GM12872 (cell line): Measurements from ENCODE around the gene SH3BP2.

ENCODE experiments used
- TF ChIP-seq, protein P1 (sequence below): IDR thresholded peaks from 3 replicates; pipeline ENCODE4 v1.5.1; 2011; ENCODE audit warnings: low read depth, mild to moderate bottlenecking, low read length, moderate library complexity; ENCODE audit not compliant: insufficient read depth

Gene SH3BP2

DNA sequence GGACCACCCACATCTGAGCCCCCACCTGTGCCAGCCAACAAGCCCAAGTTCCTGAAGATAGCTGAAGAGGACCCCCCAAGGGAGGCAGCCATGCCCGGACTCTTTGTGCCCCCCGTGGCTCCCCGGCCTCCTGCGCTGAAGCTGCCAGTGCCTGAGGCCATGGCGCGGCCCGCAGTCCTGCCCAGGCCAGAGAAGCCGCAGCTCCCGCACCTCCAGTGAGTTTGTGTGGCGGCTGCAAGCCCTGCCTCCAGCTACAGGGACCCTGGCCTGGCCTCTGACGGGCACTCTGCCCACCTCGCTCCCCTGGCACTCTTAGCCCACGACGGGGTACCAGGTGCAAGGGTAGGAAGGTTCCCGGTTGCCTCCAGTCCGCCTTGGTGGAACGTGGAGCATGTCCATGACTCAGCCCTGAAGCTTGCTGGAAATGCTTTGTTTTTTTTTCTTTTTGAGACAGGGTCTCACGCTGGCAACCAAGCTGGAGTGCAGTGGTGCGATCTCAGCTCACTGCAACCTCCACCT, 37.1 kb downstream of the SH3BP2 start:
- TF ChIP-seq, protein P1, sequence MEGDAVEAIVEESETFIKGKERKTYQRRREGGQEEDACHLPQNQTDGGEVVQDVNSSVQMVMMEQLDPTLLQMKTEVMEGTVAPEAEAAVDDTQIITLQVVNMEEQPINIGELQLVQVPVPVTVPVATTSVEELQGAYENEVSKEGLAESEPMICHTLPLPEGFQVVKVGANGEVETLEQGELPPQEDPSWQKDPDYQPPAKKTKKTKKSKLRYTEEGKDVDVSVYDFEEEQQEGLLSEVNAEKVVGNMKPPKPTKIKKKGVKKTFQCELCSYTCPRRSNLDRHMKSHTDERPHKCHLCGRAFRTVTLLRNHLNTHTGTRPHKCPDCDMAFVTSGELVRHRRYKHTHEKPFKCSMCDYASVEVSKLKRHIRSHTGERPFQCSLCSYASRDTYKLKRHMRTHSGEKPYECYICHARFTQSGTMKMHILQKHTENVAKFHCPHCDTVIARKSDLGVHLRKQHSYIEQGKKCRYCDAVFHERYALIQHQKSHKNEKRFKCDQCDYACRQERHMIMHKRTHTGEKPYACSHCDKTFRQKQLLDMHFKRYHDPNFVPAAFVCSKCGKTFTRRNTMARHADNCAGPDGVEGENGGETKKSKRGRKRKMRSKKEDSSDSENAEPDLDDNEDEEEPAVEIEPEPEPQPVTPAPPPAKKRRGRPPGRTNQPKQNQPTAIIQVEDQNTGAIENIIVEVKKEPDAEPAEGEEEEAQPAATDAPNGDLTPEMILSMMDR = no peak

DNA sequence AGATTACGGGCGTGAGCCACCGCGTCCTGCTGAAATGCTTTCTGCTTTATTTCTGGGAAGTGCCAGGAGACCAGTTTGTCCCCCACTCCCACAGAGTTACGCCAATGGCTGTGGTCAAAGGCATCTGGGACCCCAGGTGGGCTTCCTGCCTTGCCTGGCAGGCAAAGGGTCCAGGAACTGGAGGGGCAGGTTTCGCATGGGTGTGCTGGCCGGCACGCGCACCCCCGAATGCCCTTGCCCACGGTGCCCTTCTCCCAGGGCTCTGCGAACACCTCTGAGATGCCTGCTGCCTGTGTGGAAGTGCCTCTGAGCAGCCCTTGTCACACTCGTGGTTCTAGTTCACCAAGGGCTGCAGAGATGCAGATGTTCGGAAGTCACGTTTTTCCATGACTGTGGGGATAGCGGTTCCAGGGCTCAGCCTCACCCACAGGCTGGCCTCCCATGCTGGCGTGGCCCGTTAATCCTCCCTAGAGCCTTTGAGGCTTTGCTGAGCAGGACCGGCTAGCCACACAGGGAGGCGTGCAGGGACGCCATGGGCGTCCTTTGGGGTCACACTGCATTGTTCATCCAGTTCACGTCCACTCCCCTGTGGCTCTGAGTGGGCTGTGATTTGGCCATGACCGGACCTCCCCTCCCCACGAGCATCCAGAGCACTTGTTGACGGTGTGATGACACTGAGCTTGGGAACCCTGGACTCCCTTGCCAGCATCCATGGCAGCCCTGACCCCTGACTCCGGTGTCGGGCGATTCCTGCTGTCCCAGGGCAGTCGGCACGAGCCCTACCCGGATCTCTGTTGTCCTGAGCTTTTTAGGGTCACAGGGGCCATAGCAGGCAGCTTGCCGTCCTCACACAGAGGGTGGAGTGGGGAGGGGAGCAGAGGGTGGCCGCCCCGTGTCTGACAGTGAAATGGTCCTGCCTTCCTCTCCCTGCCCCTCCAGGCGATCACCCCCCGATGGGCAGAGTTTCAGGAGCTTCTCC, 38.0 kb downstream of the SH3BP2 start:
- TF ChIP-seq, protein P1 = no peak

DNA sequence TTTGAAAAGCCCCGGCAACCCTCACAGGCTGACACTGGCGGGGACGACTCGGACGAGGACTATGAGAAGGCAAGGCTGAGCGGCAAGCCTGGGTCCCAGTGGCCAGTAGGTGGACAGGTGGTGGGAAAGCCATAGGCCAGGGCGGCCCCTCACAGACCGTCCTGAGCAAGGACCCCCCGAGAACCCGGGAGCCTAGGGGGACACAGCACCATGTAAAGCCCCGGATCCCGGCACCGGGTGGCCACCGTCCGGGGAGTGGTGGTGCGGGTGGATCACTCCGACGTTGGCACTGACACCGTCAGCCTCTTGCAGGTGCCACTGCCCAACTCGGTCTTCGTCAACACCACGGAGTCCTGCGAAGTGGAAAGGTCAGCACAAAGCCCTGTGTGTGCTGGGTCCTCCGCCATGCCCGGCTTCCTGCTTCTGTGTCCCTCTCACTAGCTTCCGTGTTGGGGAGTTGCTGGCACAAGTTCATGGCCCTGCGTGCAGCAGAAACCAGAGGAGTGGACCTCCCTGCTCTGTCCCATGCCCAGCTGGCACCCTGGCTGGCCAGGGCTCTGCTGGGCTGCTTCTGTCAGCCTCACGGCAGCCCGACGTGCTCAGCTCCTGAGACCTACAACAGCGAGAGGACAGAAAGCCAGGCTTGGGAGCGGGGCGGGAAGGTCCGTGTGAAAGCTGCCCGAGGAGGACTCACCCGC, 38.9 kb downstream of the SH3BP2 start:
- TF ChIP-seq, protein P1 = no peak

DNA sequence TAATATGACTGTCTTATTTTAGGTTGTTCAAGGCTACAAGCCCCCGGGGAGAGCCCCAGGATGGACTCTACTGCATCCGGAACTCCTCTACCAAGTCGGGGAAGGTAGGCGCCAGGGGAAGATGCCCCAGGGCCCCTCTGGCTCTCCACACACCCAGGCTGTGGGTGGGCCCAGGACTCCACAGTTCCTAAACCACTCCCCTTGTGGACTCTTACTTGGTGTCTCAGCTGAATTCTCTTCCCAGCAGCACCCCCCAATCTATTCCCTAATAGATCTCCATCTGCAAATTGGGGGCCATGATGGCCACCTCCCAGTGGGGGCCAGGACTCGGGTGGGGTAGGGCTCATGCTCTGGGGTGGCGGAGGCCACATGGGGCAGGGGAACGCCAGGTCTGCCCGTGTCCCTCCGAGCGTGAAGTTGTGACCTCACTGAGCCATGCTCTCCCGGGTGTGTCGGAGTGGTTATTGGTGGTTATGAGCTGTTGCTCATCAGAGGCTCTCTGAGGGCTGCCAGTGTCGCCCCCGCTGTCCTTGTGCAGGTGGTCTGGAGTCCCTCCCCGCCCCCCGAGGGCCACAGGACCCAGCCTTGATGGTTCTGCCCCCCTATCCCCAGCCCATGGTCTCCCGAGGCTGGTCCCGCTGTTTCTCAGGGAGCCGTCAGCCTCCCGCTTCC, 39.6 kb downstream of the SH3BP2 start:
- TF ChIP-seq, protein P1 = no peak

DNA sequence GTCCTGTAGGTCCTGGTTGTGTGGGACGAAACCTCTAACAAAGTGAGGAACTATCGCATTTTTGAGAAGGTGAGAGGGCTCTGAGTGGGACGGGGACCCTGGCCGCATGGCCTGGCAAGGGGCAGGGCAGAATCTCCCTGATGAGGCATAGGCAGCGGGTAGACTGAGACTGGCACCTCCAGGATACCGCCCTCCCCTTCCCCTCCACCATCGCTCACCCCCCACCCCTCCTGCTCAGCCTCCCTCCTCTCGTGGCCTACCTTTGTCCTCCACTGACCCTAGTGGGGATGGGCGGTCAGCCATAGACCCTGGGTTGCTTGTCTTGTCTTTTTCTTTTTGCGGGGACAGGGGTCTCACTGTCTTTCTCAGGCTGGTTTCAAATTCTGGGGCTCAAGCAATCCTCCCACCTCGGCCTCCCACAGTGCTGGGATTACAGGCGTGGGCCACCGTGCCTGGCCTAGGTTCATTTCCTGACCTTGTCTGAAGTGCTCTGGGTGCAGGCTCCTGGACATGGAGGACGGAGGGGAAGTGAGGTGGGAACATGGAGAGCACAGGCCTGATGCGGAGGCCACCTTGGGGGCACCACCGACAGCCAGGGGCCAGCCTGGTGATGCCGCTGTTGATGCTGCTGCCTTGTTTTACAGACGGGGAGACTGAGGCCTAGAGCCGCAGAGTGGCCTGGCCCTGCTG, 40.2 kb downstream of the SH3BP2 start:
- TF ChIP-seq, protein P1 = no peak

DNA sequence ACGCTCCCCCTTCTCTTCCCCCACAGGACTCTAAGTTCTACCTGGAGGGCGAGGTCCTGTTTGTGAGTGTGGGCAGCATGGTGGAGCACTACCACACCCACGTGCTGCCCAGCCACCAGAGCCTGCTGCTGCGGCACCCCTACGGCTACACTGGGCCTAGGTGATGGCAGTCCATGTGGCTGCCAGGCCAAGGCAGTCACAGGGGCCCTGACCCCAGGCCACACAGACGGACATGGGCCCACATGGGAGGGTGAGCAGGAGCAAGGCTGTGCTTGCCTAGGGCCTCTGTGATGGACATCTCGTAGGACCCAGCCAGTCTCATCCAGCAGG, 40.8 kb downstream of the SH3BP2 start:
- TF ChIP-seq, protein P1 = no peak
